ENCODE results near the gene TFCP2.
A peak's percentile ranks its signal among the peaks of the same experiment; 100 is the strongest.
"Not testable (repeated sequence)": the region's sequence is repeated elsewhere in the genome, so short reads cannot be mapped to it uniquely, and the experiment has no call there.

The TFCP2 gene

GRCh38 chr12:51080136-51080535 is 92.8 kb downstream of the TFCP2 start:
- 0 out of 2 replicates have a peak, but pooled peaks have one; percentile 5 for TF ChIP-seq ZNF384 (IDR thresholded peaks at IDR 0.05)
- TF ChIP-seq FOXM1 (IDR thresholded peaks at IDR 0.05; ENCODE audit: borderline replicate concordance), result no peak
- ChIA-PET CTCF (no interaction called here), POLR2A (interaction anchor here (1.0 kb wide), 1 partner anchor 16 kb away, joined by 5 read pairs; no protein-coding TSS in a partner anchor)
- DNase-seq (ENCODE audit: extremely low spot score), result no peak

GRCh38 chr12:51078866-51079265 is 94.1 kb downstream of the TFCP2 start:
- CTCF ChIA-PET; POLR2A ChIA-PET; DNase-seq (ENCODE audit: extremely low spot score): not testable (repeated sequence)

GRCh38 chr12:51078346-51078745 is 94.6 kb downstream of the TFCP2 start:
- POLR2A ChIA-PET; CTCF ChIA-PET; DNase-seq (ENCODE audit: extremely low spot score): not testable (repeated sequence)

GRCh38 chr12:51077930-51078329 is 95.0 kb downstream of the TFCP2 start:
- no peak for DNase-seq (ENCODE audit: extremely low spot score)
- ChIA-PET CTCF (no interaction called here), POLR2A (no interaction called here)
- TF ChIP-seq CTBP1 (IDR thresholded peaks at IDR 0.05; ENCODE audit: borderline replicate concordance), result no peak
- no peak for TF ChIP-seq ZNF384 (IDR thresholded peaks at IDR 0.05)
- TF ChIP-seq PKNOX1 (IDR thresholded peaks at IDR 0.05), result no peak
- TF ChIP-seq NFRKB (IDR thresholded peaks at IDR 0.05), result no peak
- TF ChIP-seq ARNT (IDR thresholded peaks at IDR 0.05), result no peak
- TF ChIP-seq LEF1 (IDR thresholded peaks at IDR 0.05; ENCODE audit: borderline replicate concordance), result no peak
- TF ChIP-seq FOXK2 (IDR thresholded peaks at IDR 0.05), result no peak
- TF ChIP-seq FOXM1 (IDR thresholded peaks at IDR 0.05; ENCODE audit: borderline replicate concordance), result no peak
- no peak for TF ChIP-seq TARDBP (IDR thresholded peaks at IDR 0.05)
- TF ChIP-seq FOXA1 (IDR thresholded peaks at IDR 0.05), result no peak
- TF ChIP-seq L3MBTL2 (conservative IDR thresholded peaks at IDR 0.05), result no peak
- TF ChIP-seq BHLHE40 (IDR thresholded peaks at IDR 0.05; ENCODE audit: borderline replicate concordance), result no peak

- no peak for TF ChIP-seq FOXA1 (IDR thresholded peaks at IDR 0.05)
- TF ChIP-seq NFRKB (IDR thresholded peaks at IDR 0.05), result no peak
- DNase-seq (ENCODE audit: extremely low spot score), result no peak
- CTCF ChIA-PET, result interaction anchor here (1.0 kb wide), 1 partner anchor 177 kb away, joined by 4 read pairs; no protein-coding TSS in a partner anchor
- POLR2A ChIA-PET, result interaction anchor here (0.6 to 1.3 kb wide), 2 partner anchors 28 to 142 kb away, joined by 3 read pairs; partner anchors contain the start of genes LETMD1 and POU6F1
Observed at GRCh38 chr12:51076236-51076930, 96.6 kb downstream of the TFCP2 start.

- no peak for DNase-seq (ENCODE audit: extremely low spot score)
- ChIA-PET CTCF (interaction anchor here (1.0 kb wide), 1 partner anchor 178 kb away, joined by 4 read pairs; no protein-coding TSS in a partner anchor), POLR2A (interaction anchor here (1.1 to 1.3 kb wide), 2 partner anchors 12 to 27 kb away, joined by 3 read pairs; partner anchors contain the start of gene LETMD1)
- TF ChIP-seq ZNF384 (IDR thresholded peaks at IDR 0.05) (no peak), ELF4 (IDR thresholded peaks at IDR 0.05) (no peak), BHLHE40 (IDR thresholded peaks at IDR 0.05; ENCODE audit: borderline replicate concordance) (no peak), PKNOX1 (IDR thresholded peaks at IDR 0.05) (no peak), FOXM1 (IDR thresholded peaks at IDR 0.05; ENCODE audit: borderline replicate concordance) (no peak), NFRKB (IDR thresholded peaks at IDR 0.05) (no peak), LEF1 (IDR thresholded peaks at IDR 0.05; ENCODE audit: borderline replicate concordance) (no peak), FOXK2 (IDR thresholded peaks at IDR 0.05) (no peak)
Observed at GRCh38 chr12:51075390-51075789, 97.5 kb downstream of the TFCP2 start.

- POLR2A ChIA-PET, result interaction anchor here (1.1 kb wide), 1 partner anchor 9 kb away, joined by 4 read pairs; no protein-coding TSS in a partner anchor
- no peak for DNase-seq (ENCODE audit: extremely low spot score)
- TF ChIP-seq FOXK2 (IDR thresholded peaks at IDR 0.05) (no peak), SUZ12 (IDR thresholded peaks at IDR 0.05) (no peak)
- CTCF ChIA-PET, result no interaction called here
Observed at GRCh38 chr12:51071663-51072062, 101.3 kb downstream of the TFCP2 start.

GRCh38 chr12:51070004-51070403 is 102.9 kb downstream of the TFCP2 start:
- ChIA-PET CTCF (no interaction called here), POLR2A (no interaction called here)
- DNase-seq (ENCODE audit: extremely low spot score), result no peak
- TF ChIP-seq CTBP1 (IDR thresholded peaks at IDR 0.05; ENCODE audit: borderline replicate concordance) (no peak), ARNT (IDR thresholded peaks at IDR 0.05) (no peak), SUZ12 (IDR thresholded peaks at IDR 0.05) (no peak), PKNOX1 (IDR thresholded peaks at IDR 0.05) (no peak)

Measured in HEK293T (cell line).